Measurements from ENCODE around the gene TTLL11.

- no peak for TF ChIP-seq CTCF (IDR thresholded peaks at IDR 0.05)
- no peak for TF ChIP-seq SMC3 (IDR thresholded peaks at IDR 0.05; ENCODE audit: low read depth, low read length)
- no peak for TF ChIP-seq NFIC (IDR thresholded peaks at IDR 0.05; ENCODE audit: borderline replicate concordance)
- no peak for TF ChIP-seq EP300 (IDR thresholded peaks at IDR 0.05; ENCODE audit: borderline replicate concordance in 1 of 2, low read depth in 1 of 2, low read length in 1 of 2)
- TF ChIP-seq POLR2AphosphoS5 (IDR thresholded peaks at IDR 0.05; ENCODE audit: low read depth, low read length), result no peak
- no peak for TF ChIP-seq TEAD4 (IDR thresholded peaks at IDR 0.05; ENCODE audit: borderline replicate concordance, insufficient read depth)
- TF ChIP-seq SIN3A (IDR thresholded peaks at IDR 0.05; ENCODE audit: borderline replicate concordance, low read depth, low read length), result no peak
- TF ChIP-seq IRF3 (IDR thresholded peaks at IDR 0.05; ENCODE audit: low read depth, low read length), result no peak
- no peak for TF ChIP-seq TAF1 (IDR thresholded peaks at IDR 0.05; ENCODE audit: borderline replicate concordance, low read depth, low read length)
- no peak for TF ChIP-seq USF2 (IDR thresholded peaks at IDR 0.05; ENCODE audit: borderline replicate concordance, low read depth, low read length)
- TF ChIP-seq JUND (IDR thresholded peaks at IDR 0.05), result no peak
- TF ChIP-seq ZBTB33 (IDR thresholded peaks at IDR 0.05; ENCODE audit: borderline replicate concordance, low read depth), result no peak
These were observed 41.0 kb upstream of the TTLL11 start for GRCh38 chr9:122133984-122134535.

Measured in SK-N-SH (cell line).